ENCODE measurements around the gene MED12L. TPM values are rescaled to one million over a fixed set of nuclear protein-coding genes. Genes with fewer than 3 reads are reported as not detected.
A peak's percentile ranks its signal among the peaks of the same experiment; 100 is the strongest.
"Not testable (repeated sequence)": the region's sequence is repeated elsewhere in the genome, so short reads cannot be mapped to it uniquely, and the experiment has no call there.

Gene MED12L
- total RNA-seq, 1 donor from 2014 or later, result 0.97 TPM

DNA sequence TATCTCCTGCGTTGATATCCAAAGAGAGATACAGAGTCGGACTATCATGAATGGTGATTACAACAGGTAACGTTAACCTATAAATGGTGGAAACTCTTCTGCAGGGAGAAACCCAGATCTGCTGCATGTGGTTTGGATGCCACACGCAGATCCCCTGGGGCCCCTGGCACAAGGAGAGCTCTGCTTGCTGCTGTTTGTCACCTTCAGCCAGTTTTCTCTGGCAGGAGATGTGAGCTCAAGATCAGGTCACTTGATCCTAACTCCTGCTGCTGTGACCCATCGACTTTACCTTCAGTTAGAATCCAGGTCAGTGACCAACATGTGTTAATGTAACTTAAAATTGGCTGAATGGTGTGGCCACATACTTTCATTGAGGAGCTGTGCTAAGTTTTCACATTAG is 141.4 kb downstream of the MED12L start:
- Mint-ChIP-seq H3K27me3 (ENCODE audit: low read depth) (no peaks in the 10 kb centered on the region), H3K4me3 (ENCODE audit: unreplicated experiment) (no peak overlapping the region), H3K27ac (ENCODE audit: unreplicated experiment) (peak overlapping the region; percentile 71), H3K4me1 (ENCODE audit: low read depth) (peaks cover 44% of the 10 kb centered on the region), H3K36me3 (ENCODE audit: low read depth) (no peaks in the 10 kb centered on the region), H3K9me3 (ENCODE audit: low read depth) (peaks cover 2% of the 10 kb centered on the region)
- TF ChIP-seq, protein P1, sequence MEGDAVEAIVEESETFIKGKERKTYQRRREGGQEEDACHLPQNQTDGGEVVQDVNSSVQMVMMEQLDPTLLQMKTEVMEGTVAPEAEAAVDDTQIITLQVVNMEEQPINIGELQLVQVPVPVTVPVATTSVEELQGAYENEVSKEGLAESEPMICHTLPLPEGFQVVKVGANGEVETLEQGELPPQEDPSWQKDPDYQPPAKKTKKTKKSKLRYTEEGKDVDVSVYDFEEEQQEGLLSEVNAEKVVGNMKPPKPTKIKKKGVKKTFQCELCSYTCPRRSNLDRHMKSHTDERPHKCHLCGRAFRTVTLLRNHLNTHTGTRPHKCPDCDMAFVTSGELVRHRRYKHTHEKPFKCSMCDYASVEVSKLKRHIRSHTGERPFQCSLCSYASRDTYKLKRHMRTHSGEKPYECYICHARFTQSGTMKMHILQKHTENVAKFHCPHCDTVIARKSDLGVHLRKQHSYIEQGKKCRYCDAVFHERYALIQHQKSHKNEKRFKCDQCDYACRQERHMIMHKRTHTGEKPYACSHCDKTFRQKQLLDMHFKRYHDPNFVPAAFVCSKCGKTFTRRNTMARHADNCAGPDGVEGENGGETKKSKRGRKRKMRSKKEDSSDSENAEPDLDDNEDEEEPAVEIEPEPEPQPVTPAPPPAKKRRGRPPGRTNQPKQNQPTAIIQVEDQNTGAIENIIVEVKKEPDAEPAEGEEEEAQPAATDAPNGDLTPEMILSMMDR (IDR thresholded peaks at IDR 0.05), result no peak
- DNase-seq (ENCODE audit: low spot score), result no peak

DNA sequence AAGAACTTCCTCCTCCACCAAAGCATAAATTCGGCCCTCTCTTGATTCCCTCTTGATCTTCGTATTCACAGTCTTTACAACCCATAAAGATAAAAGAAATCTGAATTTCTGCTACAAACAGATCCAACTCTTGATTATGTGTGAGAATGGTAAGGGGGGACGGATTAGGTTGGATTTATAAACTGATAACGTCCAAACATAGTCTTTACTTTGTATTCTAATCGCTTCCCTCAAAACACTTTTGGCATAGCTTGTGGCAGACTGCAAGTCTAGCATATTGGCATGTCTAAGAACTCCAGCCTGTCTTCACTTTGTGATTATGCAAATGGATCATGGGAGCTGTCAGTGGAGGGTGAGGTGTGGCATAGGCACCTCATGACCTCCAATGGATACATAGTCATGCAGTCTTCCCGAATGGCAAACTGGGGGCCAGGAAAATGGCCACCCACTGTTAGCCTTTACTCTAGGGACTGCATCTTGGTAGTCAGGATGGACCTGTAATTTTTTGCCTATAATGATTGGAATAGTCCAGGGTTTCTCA is 141.9 kb downstream of the MED12L start:
- H3K27ac Mint-ChIP-seq (ENCODE audit: unreplicated experiment), result peak overlapping the region; percentile 86

DNA sequence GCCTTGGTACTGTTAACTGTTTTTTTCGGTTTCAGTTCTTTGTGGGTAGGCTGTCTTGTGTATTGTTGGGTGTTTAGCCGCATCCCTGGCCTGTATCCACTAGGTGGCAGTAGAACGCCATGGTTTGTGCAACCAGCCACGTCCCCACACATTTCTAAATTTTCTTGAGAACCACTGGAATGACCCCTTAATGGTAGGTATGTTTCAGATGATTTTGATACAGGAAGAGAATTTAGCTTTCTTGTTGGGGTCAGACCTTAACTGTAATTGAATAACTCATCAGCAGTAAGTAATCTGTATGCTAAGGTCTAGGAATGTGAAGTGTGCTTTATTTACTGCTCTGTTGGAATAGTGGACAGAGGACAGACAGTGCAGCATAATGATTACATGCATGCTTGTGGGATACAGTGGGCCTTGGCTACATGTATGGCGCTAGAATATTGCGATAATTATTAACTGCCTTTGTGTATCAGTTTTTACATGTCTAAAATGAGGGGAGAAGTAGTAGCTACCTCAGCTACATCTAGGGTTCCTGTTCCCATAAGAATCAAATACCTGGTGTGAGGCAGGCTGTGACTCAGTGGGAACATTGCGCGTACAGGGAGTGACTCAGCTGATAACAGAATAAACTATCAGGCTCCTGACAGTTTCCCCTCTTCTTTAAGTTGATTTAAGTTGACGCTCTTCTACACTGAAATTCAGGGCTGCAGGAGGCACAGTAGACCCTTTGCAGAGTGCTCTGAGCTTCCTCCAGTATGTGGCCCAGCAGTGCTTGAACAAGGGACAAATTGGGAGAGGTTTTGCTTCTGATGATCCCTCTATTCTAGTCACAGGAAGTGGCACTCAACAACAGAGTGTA is 142.6 kb downstream of the MED12L start:
- TF ChIP-seq, protein P1 (IDR thresholded peaks at IDR 0.05), result peak; percentile 99
- DNase-seq (ENCODE audit: low spot score), result no peak
- H3K27me3 Mint-ChIP-seq (ENCODE audit: low read depth), result no peaks in the 10 kb centered on the region
- peaks cover 44% of the 10 kb centered on the region for H3K4me1 Mint-ChIP-seq (ENCODE audit: low read depth)
- H3K36me3 Mint-ChIP-seq (ENCODE audit: low read depth), result no peaks in the 10 kb centered on the region
- H3K27ac Mint-ChIP-seq (ENCODE audit: unreplicated experiment), result peak overlapping the region; percentile 86
- H3K4me3 Mint-ChIP-seq (ENCODE audit: unreplicated experiment), result no peak overlapping the region
- H3K9me3 Mint-ChIP-seq (ENCODE audit: low read depth), result no peaks in the 10 kb centered on the region

More for the DNA sequence above, 141.9 kb downstream of the MED12L start:
- Mint-ChIP-seq H3K27me3 (ENCODE audit: low read depth) (no peaks in the 10 kb centered on the region), H3K4me3 (ENCODE audit: unreplicated experiment) (no peak overlapping the region), H3K36me3 (ENCODE audit: low read depth) (no peaks in the 10 kb centered on the region), H3K4me1 (ENCODE audit: low read depth) (peaks cover 44% of the 10 kb centered on the region), H3K9me3 (ENCODE audit: low read depth) (no peaks in the 10 kb centered on the region)
- TF ChIP-seq, protein P1 (IDR thresholded peaks at IDR 0.05), result no peak
- DNase-seq (ENCODE audit: low spot score), result no peak

DNA sequence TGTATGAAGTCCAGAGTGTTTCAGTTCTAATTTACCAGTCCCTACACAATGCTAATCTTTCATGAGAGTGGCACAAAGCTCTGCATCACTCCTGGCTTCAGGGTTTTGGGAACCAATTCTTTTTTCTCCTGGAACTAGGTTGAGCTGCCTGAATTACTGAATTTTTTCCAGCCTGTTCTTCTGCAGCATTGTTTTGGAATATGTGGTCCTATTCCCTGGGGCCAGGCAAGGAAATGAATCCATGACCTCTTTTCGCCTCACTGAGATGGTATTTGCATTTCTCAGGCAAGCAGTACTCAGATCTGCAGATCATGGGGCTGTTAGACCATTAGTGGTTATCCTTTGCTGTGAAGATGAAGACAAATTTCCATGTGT is 143.2 kb downstream of the MED12L start:
- TF ChIP-seq, protein P1 (IDR thresholded peaks at IDR 0.05), result no peak
- Mint-ChIP-seq H3K27me3 (ENCODE audit: low read depth) (no peaks in the 10 kb centered on the region), H3K9me3 (ENCODE audit: low read depth) (no peaks in the 10 kb centered on the region), H3K4me3 (ENCODE audit: unreplicated experiment) (no peak overlapping the region), H3K36me3 (ENCODE audit: low read depth) (no peaks in the 10 kb centered on the region), H3K4me1 (ENCODE audit: low read depth) (peaks cover 44% of the 10 kb centered on the region), H3K27ac (ENCODE audit: unreplicated experiment) (peak overlapping the region; percentile 86)
- no peak for DNase-seq (ENCODE audit: low spot score)

DNA sequence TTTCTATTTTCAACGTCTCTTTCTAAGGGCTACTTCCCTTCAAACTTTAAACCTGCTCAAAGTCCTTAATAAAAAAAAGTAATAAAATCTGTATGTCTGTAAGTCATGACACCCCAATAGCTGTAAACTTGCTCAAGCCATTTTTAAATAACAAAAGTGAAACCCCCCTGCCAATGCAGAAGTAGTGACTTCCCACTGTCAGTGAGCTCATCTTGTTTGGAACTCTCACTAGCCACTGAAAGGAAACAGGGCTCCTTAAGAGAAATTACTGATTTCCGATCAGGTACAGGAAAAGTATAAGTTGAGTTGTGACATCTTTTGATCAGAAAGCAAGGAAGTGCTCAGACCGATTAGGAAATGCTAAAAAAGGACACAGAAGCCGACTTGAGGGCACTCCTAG is 145.2 kb downstream of the MED12L start:
- Mint-ChIP-seq H3K27ac (ENCODE audit: unreplicated experiment) (no peak overlapping the region), H3K9me3 (ENCODE audit: low read depth) (no peaks in the 10 kb centered on the region), H3K36me3 (ENCODE audit: low read depth) (no peaks in the 10 kb centered on the region), H3K4me3 (ENCODE audit: unreplicated experiment) (no peak overlapping the region), H3K27me3 (ENCODE audit: low read depth) (no peaks in the 10 kb centered on the region), H3K4me1 (ENCODE audit: low read depth) (peaks cover 40% of the 10 kb centered on the region)
- TF ChIP-seq, protein P1 (IDR thresholded peaks at IDR 0.05), result no peak
- no peak for DNase-seq (ENCODE audit: low spot score)

- not testable (repeated sequence) for H3K27me3 Mint-ChIP-seq (ENCODE audit: low read depth); H3K4me3 Mint-ChIP-seq (ENCODE audit: unreplicated experiment); H3K36me3 Mint-ChIP-seq (ENCODE audit: low read depth); DNase-seq (ENCODE audit: low spot score); H3K9me3 Mint-ChIP-seq (ENCODE audit: low read depth); H3K27ac Mint-ChIP-seq (ENCODE audit: unreplicated experiment)
- peaks cover 22% of the 10 kb centered on the region for H3K4me1 Mint-ChIP-seq (ENCODE audit: low read depth)
Observed at GRCh38 chr3:151232403-151232802, 146.9 kb downstream of the MED12L start.

All from chondrocyte (in vitro differentiated cells).